KOPT-K1 (cell line): Measurements from ENCODE around the gene TLN1.

Experiments used
- H3K27ac ChIP-seq: fragments of 200-600 bp; sonication (generic); 2 replicates; pipeline ENCODE4 v1.5.1; 2016; ENCODE audit warnings: antibody characterized with exemption, mild to moderate bottlenecking, low read depth, low read length; ENCODE audit not compliant: poor library complexity, severe bottlenecking
- H3K36me3 ChIP-seq: fragments of 200-600 bp; sonication (generic); 2 replicates; pipeline ENCODE4 v1.5.1; 2017; ENCODE audit warnings: antibody characterized with exemption, mild to moderate bottlenecking, low read length, moderate library complexity; ENCODE audit not compliant: insufficient read depth
- H3K9me3 ChIP-seq: fragments of 200-600 bp; sonication (generic); 2 replicates; pipeline ENCODE4 v1.5.1; 2017; ENCODE audit warnings: antibody characterized with exemption, low read length, mild to moderate bottlenecking; ENCODE audit not compliant: insufficient read depth, poor library complexity, severe bottlenecking

Gene TLN1

GRCh38 chr9:35661756-35662350 lies 70.1 kb downstream of the TLN1 start:
- Histone ChIP-seq H3K9me3 (no peaks in the 10 kb centered on the region), H3K36me3 (peaks cover 11% of the 10 kb centered on the region; the same call in 1 of the 2 replicates), H3K27ac (peak overlapping the region; percentile 53)

- Histone ChIP-seq H3K9me3 (no peaks in the 10 kb centered on the region), H3K36me3 (peaks cover 11% of the 10 kb centered on the region; the same call in 1 of the 2 replicates), H3K27ac (no peak overlapping the region)
These were observed 71.0 kb downstream of the TLN1 start for GRCh38 chr9:35660966-35661415.

- Histone ChIP-seq H3K9me3 (no peaks in the 10 kb centered on the region), H3K27ac (no peak overlapping the region), H3K36me3 (peaks cover 11% of the 10 kb centered on the region; the same call in 1 of the 2 replicates)
These were observed 72.7 kb downstream of the TLN1 start for GRCh38 chr9:35659340-35659739.

- H3K9me3 ChIP-seq: no peaks in the 10 kb centered on the region
- H3K27ac ChIP-seq: peak overlapping the region; percentile 69
- peaks cover 11% of the 10 kb centered on the region; the same call in 1 of the 2 replicates for H3K36me3 ChIP-seq
These were observed 73.1 kb downstream of the TLN1 start for GRCh38 chr9:35658968-35659220.

- peak within 1 kb of the TSS; percentile 69 for H3K27ac ChIP-seq
- no peaks in the 10 kb centered on the region for H3K9me3 ChIP-seq
- peaks cover 11% of the 10 kb centered on the region; the same call in 1 of the 2 replicates for H3K36me3 ChIP-seq
These were observed 73.6 kb downstream of the TLN1 start, which contains the start of gene CCDC107 for GRCh38 chr9:35658137-35658967. Gene CCDC107 (plus strand): TSS chr9:35658292. CDS start chr9:35658380, 88 bp downstream.

GRCh38 chr9:35657546-35658136 lies 74.4 kb downstream of the TLN1 start, which contains the start of gene RMRP:
Gene RMRP (minus strand): TSS chr9:35658019.
- Histone ChIP-seq H3K27ac (peak within 1 kb of the TSS; percentile 69), H3K36me3 (peaks cover 11% of the 10 kb centered on the region; the same call in 1 of the 2 replicates), H3K9me3 (no peaks in the 10 kb centered on the region)

- peaks cover 11% of the 10 kb centered on the region; the same call in 1 of the 2 replicates for H3K36me3 ChIP-seq
These were observed 75.0 kb downstream of the TLN1 start for GRCh38 chr9:35656831-35657545.

GRCh38 chr9:35656348-35656747 lies 75.6 kb downstream of the TLN1 start:
- peaks cover 11% of the 10 kb centered on the region; the same call in 1 of the 2 replicates for H3K36me3 ChIP-seq
- no peaks in the 10 kb centered on the region for H3K9me3 ChIP-seq
- H3K27ac ChIP-seq: no peak overlapping the region

More at GRCh38 chr9:35656831-35657545, 75.0 kb downstream of the TLN1 start:
- no peaks in the 10 kb centered on the region for H3K9me3 ChIP-seq
- no peak overlapping the region for H3K27ac ChIP-seq

GRCh38 chr9:35653611-35654010 lies 78.4 kb downstream of the TLN1 start:
- Histone ChIP-seq H3K9me3 (no peaks in the 10 kb centered on the region), H3K36me3 (no peaks in the 10 kb centered on the region), H3K27ac (no peak overlapping the region)

GRCh38 chr9:35652829-35653209 lies 79.2 kb downstream of the TLN1 start:
- Histone ChIP-seq H3K9me3 (no peaks in the 10 kb centered on the region), H3K36me3 (no peaks in the 10 kb centered on the region), H3K27ac (no peak overlapping the region)

- Histone ChIP-seq H3K36me3 (no peaks in the 10 kb centered on the region), H3K27ac (no peak overlapping the region), H3K9me3 (no peaks in the 10 kb centered on the region)
These were observed 79.8 kb downstream of the TLN1 start for GRCh38 chr9:35651956-35652828.

- H3K27ac ChIP-seq: peak within 1 kb of the TSS; percentile 66
- H3K9me3 ChIP-seq: no peaks in the 10 kb centered on the region
- H3K36me3 ChIP-seq: no peaks in the 10 kb centered on the region
These were observed 81.4 kb downstream of the TLN1 start, which contains the start of gene SIT1 for GRCh38 chr9:35650341-35651158. Gene SIT1 (minus strand): TSS chr9:35650931. CDS start chr9:35650853, 78 bp downstream.
